ENCODE measurements around the gene AFDN.

- TF ChIP-seq CTCF (conservative IDR thresholded peaks at IDR 0.05 in 1 of 2, IDR thresholded peaks at IDR 0.05 in 1 of 2; ENCODE audit: extremely low read depth in 1 of 2, insufficient read depth in 1 of 2, low read depth in 1 of 2, low read length in 2 of 2) (no peak), EZH2 (IDR thresholded peaks at IDR 0.05; ENCODE audit: borderline replicate concordance, low read length) (no peak)
These were observed 37.2 kb downstream of the AFDN start for GRCh38 chr6:167863897-167864296.
